ENCODE measurements around the gene PPM1M.

PPM1M gene

GRCh38 chr3:52299247-52299878 is 53.8 kb downstream of the PPM1M start:
- no peak for DNase-seq

Data from NCI-H1436 treated with DMSO at 0.1 percent for 48 hours (cell line).